Natural killer cell (primary cell): Measurements from ENCODE around the gene KRT35. TPM values are rescaled to one million over a fixed set of nuclear protein-coding genes. Genes with fewer than 3 reads are reported as not detected.

Source experiments
- ATAC-seq, 3 donors: fragments of 150-1000 bp in 2 of 3; fragments of 200-7000 bp in 1 of 3; cut with Tn5 transposase; 1 replicate in 1 of 3; 2 replicates in 2 of 3; pipeline ENCODE4 v1.10.0; 2021; ENCODE audit warnings: mild to moderate bottlenecking in 2 of 3, moderate library complexity in 2 of 3
- DNase-seq, 2 donors: peaks; one replicate each; pipeline versions ENCODE4 v3.0.0 to v3.0.0-alpha.2; 2013 to 2021; ENCODE audit warnings: mixed read lengths in 1 of 2
- H3K27ac ChIP-seq: one replicate; pipeline ENCODE4 v1.5.1; 2013; ENCODE audit warnings: mild to moderate bottlenecking, low read length
- H3K27me3 ChIP-seq: one replicate; pipeline ENCODE4 v1.6.1; 2013; ENCODE audit warnings: low read length; ENCODE audit not compliant: control insufficient read depth, insufficient read depth
- H3K36me3 ChIP-seq: one replicate; pipeline ENCODE4 v1.6.1; 2013; ENCODE audit warnings: low read length; ENCODE audit not compliant: control insufficient read depth, insufficient read depth
- H3K4me1 ChIP-seq: one replicate; pipeline ENCODE4 v1.6.1; 2013; ENCODE audit warnings: low read length; ENCODE audit not compliant: control insufficient read depth, insufficient read depth
- H3K4me3 ChIP-seq: one replicate; pipeline ENCODE4 v1.5.1; 2013; ENCODE audit warnings: low read length
- H3K9me3 ChIP-seq: one replicate; pipeline ENCODE4 v1.6.1; 2013; ENCODE audit warnings: low read length; ENCODE audit not compliant: control insufficient read depth, insufficient read depth
- H3K27ac Mint-ChIP-seq, 2 donors: one replicate each; pipeline ENCODE4 v1.8.0; 2022; ENCODE audit warnings: mild to moderate bottlenecking in 2 of 2, mixed read lengths in 2 of 2, moderate library complexity in 1 of 2
- H3K27me3 Mint-ChIP-seq, 2 donors: one replicate each; pipeline ENCODE4 v1.8.0; 2022; ENCODE audit warnings: low read depth in 2 of 2, mixed read lengths in 2 of 2
- H3K36me3 Mint-ChIP-seq: one replicate; pipeline ENCODE4 v1.8.0; 2022; ENCODE audit warnings: mixed read lengths
- H3K4me1 Mint-ChIP-seq, 2 donors: one replicate each; pipeline ENCODE4 v1.8.0; 2022; ENCODE audit warnings: mixed read lengths in 2 of 2
- H3K4me3 Mint-ChIP-seq: one replicate; pipeline ENCODE4 v1.8.0; 2022; ENCODE audit warnings: mild to moderate bottlenecking, moderate library complexity, mixed read lengths
- H3K9me3 Mint-ChIP-seq, 2 donors: one replicate each; pipeline ENCODE4 v1.8.0; 2022; ENCODE audit warnings: mixed read lengths in 2 of 2
- WGBS: methylation state at CpG from one replicate; pipeline ENCODE4 v1.1.7; 2013; ENCODE audit warnings: missing lambda C conversion rate; ENCODE audit not compliant: insufficient coverage; 5-methylcytosine and 5-hydroxymethylcytosine counted together
- intact Hi-C: fragments of 100-400 bp; cut with micrococcal nuclease; formaldehyde crosslinking; loops from one replicate; pipeline ENCODE4 v1.14.2; 2022
- total RNA-seq, 4 donors: library from RNA; stranded (reverse); fragments of 120-200 nt in 1 of 4; gene quantifications; one replicate each; pipeline versions ENCODE4 v1.2.3 to v1.2.4, GENCODE V29; 2013 to 2022
- TF ChIP-seq, protein P1 (sequence below): fragments of 200-600 bp; IDR thresholded peaks from one replicate; pipeline ENCODE4 v1.8.0; 2022; ENCODE audit warnings: antibody characterized with exemption

Gene KRT35
- total RNA-seq, 3 donors from 2014 or later (not counting 1 experiment from before 2014, with no cell fraction given): not detected

DNA sequence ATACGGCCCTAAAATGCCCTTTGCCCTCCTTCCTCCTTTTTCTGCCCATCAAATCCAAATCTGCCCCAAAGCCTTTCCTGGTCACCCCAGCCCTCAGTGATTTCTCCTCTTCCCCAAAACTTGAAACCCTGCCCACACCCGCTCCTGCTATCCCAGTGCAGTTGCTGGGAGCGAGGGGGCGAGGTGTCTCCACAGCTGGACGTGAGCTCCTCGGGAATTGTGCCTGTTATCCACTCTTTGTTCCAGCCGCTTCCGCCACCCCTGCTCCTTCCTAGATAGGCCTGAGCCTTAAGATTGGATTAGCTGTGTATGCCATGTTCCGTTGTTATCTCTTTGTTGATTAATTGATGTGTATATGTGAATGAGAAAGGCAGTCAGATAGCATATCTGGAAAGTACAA, 2.6 kb upstream of the KRT35 start:
- 88% methylated on average over 9 of the region's 9 CpGs for WGBS
- no peak overlapping the region for H3K27ac ChIP-seq
- intact Hi-C loops: no loop called here

DNA sequence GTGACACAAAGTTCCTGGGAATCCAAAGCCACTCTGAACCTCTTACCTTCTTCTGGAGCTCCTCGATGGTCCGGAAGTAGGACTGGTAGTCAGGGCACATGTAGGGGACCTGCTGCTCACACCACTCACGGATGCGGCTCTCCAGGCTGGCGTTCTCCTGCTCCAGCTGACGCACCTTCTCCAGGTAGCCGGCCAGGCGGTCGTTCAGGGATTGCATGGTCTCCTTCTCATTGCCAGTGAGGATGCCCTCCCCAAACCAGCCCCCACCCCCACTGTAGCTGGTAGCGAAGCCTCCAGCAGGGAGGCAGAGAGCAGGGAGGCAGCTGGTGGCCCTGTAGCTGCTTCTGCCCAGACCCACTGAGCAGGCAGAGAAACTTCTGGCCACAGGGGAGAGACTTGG, 370 bp downstream of the KRT35 start:
- WGBS: 91% methylated on average over 10 of the region's 10 CpGs
- Histone ChIP-seq H3K27me3 (no peaks in the 10 kb centered on the region), H3K4me1 (no peaks in the 10 kb centered on the region), H3K36me3 (no peaks in the 10 kb centered on the region), H3K27ac (no peak overlapping the region), H3K9me3 (no peaks in the 10 kb centered on the region), H3K4me3 (no peak overlapping the region)
- intact Hi-C loops: no loop called here
- H3K4me3 Mint-ChIP-seq: no peak overlapping the region
- TF ChIP-seq, protein P1, sequence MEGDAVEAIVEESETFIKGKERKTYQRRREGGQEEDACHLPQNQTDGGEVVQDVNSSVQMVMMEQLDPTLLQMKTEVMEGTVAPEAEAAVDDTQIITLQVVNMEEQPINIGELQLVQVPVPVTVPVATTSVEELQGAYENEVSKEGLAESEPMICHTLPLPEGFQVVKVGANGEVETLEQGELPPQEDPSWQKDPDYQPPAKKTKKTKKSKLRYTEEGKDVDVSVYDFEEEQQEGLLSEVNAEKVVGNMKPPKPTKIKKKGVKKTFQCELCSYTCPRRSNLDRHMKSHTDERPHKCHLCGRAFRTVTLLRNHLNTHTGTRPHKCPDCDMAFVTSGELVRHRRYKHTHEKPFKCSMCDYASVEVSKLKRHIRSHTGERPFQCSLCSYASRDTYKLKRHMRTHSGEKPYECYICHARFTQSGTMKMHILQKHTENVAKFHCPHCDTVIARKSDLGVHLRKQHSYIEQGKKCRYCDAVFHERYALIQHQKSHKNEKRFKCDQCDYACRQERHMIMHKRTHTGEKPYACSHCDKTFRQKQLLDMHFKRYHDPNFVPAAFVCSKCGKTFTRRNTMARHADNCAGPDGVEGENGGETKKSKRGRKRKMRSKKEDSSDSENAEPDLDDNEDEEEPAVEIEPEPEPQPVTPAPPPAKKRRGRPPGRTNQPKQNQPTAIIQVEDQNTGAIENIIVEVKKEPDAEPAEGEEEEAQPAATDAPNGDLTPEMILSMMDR: no peak
- no peak overlapping the region for H3K27ac Mint-ChIP-seq
- DNase-seq (no peak), ATAC-seq (no peak)
- H3K36me3 Mint-ChIP-seq: no peaks in the 10 kb centered on the region
- H3K27me3 Mint-ChIP-seq: peaks cover 2 to 6% of the 10 kb centered on the region in 2 donors
- H3K9me3 Mint-ChIP-seq: no peaks in the 10 kb centered on the region
- H3K4me1 Mint-ChIP-seq: no peaks in the 10 kb centered on the region

More for the DNA sequence above, 2.6 kb upstream of the KRT35 start:
- Histone ChIP-seq H3K9me3 (no peaks in the 10 kb centered on the region), H3K4me1 (no peaks in the 10 kb centered on the region), H3K27me3 (no peaks in the 10 kb centered on the region), H3K36me3 (no peaks in the 10 kb centered on the region), H3K4me3 (no peak overlapping the region)
- Mint-ChIP-seq H3K9me3 (no peaks in the 10 kb centered on the region), H3K27me3 (peaks cover 2 to 6% of the 10 kb centered on the region in 2 donors), H3K36me3 (no peaks in the 10 kb centered on the region), H3K4me1 (no peaks in the 10 kb centered on the region), H3K4me3 (no peak overlapping the region), H3K27ac (no peak overlapping the region)
- ATAC-seq: no peak
- TF ChIP-seq, protein P1: no peak
- DNase-seq: no peak

DNA sequence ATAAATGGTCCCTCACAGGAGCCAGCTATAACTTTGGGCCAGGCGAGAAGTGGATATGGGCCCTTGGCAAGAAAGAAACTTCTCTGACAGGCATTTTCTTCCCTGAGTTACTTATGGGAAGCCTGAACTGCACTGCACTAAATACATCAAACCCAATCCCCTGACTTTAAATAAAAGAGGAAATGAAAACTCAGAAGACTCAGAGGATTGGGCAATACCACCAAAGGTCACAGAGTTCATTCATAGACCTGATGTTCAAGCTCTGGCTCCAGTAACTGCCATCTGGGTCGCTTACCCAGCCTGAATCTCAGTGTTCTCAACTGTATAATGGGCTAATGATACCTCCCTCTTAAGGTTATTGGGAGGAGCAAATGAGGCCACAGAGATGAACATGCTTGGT, 815 bp downstream of the KRT35 start:
- intact Hi-C loops: no loop called here
- Mint-ChIP-seq H3K27me3 (peaks cover 2 to 6% of the 10 kb centered on the region in 2 donors), H3K36me3 (no peaks in the 10 kb centered on the region), H3K27ac (no peak overlapping the region), H3K4me1 (no peaks in the 10 kb centered on the region), H3K9me3 (no peaks in the 10 kb centered on the region), H3K4me3 (no peak overlapping the region)
- H3K36me3 ChIP-seq: no peaks in the 10 kb centered on the region
- TF ChIP-seq, protein P1: no peak
- H3K27ac ChIP-seq: no peak overlapping the region
- 69% methylated on average over 2 of the region's 2 CpGs for WGBS
- no peaks in the 10 kb centered on the region for H3K9me3 ChIP-seq
- ATAC-seq (no peak), DNase-seq (no peak)
- no peaks in the 10 kb centered on the region for H3K4me1 ChIP-seq
- no peak overlapping the region for H3K4me3 ChIP-seq
- no peaks in the 10 kb centered on the region for H3K27me3 ChIP-seq

DNA sequence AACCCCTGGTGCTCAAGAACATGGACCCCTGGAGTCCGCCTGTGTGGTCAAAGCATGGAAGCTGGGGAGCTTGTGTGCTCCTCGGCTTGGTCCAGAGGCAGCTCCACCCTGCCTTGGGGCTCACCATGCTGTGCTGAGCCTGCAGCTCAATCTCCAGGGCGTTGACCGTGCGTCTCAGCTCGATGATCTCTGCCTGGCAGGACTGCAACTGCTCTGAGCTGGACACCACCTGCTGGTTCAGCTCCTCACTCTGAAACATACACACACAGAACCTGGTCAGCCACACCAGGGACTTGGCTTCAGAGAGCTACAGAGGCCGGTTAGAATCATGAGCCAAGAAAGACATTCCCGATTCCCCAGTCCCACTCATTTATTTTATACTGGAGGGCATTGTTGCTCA, 2.7 kb downstream of the KRT35 start:
- Mint-ChIP-seq H3K27ac (no peak overlapping the region), H3K4me1 (no peaks in the 10 kb centered on the region), H3K4me3 (no peak overlapping the region), H3K36me3 (no peaks in the 10 kb centered on the region), H3K9me3 (no peaks in the 10 kb centered on the region), H3K27me3 (no peaks in the 10 kb centered on the region)
- Histone ChIP-seq H3K9me3 (no peaks in the 10 kb centered on the region), H3K36me3 (no peaks in the 10 kb centered on the region), H3K4me1 (no peaks in the 10 kb centered on the region), H3K4me3 (no peak overlapping the region), H3K27ac (no peak overlapping the region), H3K27me3 (peaks cover 2% of the 10 kb centered on the region)
- 88% methylated on average over 8 of the region's 8 CpGs for WGBS
- ATAC-seq: no peak
- TF ChIP-seq, protein P1: no peak
- intact Hi-C loops: no loop called here
- DNase-seq: no peak
